Activated CD4-positive, alpha-beta T cell treated with anti-CD3 and anti-CD28 coated beads for 48 hours (primary cell): ENCODE results near the gene FAM13B.
"Not testable (repeated sequence)": the region's sequence is repeated elsewhere in the genome, so short reads cannot be mapped to it uniquely, and the experiment has no call there.

Experiments used
- DNase-seq: peaks from one replicate; pipeline ENCODE4 v3.0.0-alpha.2; 2020

The FAM13B gene

GRCh38 chr5:137960141-137960540, 72.7 kb downstream of the FAM13B start:
- no peak for DNase-seq

GRCh38 chr5:137959488-137959887, 73.4 kb downstream of the FAM13B start:
- DNase-seq = no peak

DNA sequence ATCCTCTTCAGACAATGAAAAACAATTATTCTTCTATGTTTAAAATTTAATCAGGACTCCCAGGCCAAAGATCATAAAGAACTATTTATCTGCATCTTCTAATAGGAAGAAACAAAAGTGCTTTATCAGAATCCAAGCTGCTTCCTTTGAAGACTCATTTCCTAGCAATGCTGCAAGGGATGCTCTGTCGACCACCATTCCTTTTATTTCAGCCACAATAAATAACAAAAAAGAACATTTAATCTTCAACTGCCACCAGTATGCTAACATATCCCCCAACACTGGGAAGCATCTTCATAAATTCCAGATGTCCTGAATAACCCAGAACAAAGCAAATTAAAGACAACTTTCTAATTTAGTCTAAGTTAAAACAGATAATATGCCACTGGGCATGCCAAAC, 74.9 kb downstream of the FAM13B start:
- DNase-seq = no peak

DNA sequence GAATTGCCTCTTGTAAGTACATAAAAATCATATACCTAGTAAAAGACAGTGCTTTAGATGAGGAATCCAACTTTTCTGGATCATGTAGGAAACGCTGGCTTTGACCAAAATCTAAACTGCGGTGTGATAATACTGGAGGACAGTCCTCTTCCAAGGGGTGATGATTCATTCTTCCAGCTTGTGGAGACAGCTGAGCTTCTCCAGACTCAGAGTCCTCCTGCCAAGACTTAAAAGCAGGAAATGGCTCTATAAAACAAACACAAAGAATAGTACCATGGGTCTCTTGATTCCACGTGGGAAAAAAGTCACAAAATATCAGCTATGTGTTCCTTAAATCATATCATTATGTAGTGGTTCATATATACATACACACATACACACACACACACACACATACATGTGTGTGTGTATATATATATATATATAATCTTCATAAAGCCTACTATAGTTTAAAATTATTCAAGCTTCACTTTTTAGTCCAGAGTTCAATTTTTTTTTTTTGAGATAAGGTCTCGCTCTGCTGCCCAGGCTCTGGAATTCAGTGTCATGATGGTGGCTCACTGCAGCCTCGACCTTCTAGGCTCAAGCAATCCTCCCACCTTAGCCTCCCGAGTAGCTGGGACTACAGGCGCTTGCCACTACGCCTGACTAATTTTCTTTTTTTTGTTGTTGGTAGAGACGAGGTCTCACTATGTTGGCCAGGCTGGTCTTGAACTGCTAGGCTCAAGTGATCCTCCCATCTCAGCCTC, 78.6 kb downstream of the FAM13B start:
- no peak for DNase-seq

GRCh38 chr5:137945825-137946224, 87.1 kb downstream of the FAM13B start:
- no peak for DNase-seq

DNA sequence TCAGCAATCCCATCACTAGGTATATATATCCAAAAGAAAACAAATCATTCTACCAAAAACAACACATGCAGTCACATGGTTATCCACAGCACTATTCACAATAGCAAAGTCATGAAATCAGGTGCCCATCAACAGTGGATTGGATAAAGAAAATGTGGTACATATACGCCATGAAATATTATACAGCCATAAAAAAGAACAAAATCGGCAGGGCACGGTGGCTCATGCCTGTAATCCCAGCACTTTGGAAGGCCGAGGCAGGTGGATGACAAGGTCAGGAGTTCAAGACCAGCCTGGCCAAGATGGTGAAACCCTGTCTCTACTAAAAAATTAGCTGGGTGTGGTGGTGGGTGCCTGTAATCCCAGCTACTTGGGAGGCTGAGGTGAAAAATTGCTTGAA, 88.6 kb downstream of the FAM13B start:
- DNase-seq = not testable (repeated sequence)

GRCh38 chr5:137939331-137939730, 93.5 kb downstream of the FAM13B start:
- no peak for DNase-seq

DNA sequence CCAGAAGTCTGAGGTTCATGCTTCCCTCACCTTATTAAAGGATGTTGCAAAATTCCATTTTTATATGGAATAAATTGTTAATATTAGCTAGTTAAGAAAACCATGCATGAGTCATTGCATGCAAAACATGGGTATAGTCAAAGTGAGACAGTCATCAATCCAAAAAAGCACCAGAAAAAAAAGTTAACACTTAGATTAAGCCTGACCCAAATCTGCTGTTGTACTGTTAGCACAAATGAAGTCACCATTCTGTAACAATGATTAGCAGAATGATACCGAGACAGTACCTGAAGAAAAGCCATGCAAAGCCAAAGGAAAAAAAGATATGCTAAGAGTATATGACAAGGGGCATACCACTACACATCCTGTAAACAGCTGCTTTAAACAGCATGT, 94.1 kb downstream of the FAM13B start:
- DNase-seq = no peak

DNA sequence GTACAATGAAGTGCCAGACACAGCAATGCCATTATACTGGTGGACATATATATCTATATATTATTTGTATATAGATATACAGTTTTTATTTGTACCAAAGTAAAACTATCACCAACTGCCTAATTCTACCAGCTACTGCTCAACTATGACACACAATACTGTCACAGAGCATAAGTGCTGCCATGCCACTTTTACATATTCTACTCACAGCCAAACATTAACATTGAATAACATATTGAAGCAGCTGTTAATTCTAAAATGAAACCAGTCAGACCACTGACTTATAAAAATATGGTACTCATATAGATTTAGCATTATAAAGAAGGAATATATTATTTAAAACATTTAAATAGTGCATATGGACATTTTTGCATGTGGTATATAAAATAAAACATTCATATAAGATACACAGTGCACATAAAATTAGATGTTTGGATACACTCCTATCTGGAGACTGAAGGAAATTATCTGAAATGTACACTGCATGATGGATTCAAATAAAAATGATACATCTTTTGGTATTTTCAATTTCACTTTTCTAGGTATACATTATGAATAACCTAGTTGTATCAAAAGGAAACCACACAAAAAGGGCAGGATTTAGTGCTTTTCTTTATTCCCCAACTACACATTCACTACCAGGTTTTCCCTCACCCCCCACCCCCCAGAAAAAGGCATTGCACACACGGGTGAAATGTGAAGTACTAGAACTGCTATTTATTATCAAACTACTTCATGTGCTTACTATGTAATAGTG, 94.7 kb downstream of the FAM13B start:
- DNase-seq = peak; percentile 23

- no peak for DNase-seq
Measured at GRCh38 chr5:137935694-137936093, 97.2 kb downstream of the FAM13B start.

GRCh38 chr5:137935190-137935589, 97.7 kb downstream of the FAM13B start:
- no peak for DNase-seq

DNA sequence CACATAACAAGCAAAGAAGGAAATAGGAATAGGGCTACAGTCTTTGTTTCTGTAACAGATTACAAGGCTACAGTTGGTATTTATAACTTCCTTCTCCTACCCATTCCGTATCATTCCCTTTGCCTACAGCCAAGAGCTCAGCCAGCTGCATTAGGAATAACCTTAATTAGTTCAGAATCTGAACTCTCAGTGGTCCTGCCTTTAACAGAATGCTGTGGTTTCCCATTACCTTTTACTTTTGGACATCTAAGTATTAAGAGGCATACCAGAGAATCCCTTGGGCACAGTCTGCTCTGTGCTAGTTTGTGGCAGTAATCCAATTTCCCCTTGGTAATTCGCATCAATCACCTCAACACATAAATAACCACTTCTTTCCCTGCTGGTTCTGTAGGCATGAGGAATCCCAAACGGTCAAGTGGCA, 99.4 kb downstream of the FAM13B start:
- no peak for DNase-seq

GRCh38 chr5:137932800-137933199, 100.1 kb downstream of the FAM13B start:
- DNase-seq = no peak

DNA sequence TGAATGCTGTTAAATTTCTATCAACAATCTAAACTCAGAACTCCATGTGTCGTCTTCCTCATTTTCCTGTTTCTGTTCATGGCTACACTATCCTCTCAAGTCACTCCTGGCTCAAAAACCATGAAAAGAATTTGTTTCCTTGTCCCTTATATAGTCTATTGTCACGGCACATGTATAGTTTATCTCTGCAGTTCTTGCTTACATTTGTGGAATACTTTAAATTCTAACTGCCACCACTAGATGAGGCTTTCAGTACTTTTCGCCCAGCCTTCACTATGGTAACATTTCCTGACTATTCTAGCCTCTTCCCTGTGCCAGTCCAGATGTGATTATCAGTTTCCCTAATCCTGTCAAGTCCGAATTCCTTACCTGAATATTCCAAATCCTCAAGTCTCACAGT, 109.0 kb downstream of the FAM13B start:
- DNase-seq = no peak

GRCh38 chr5:137921931-137922330, 110.9 kb downstream of the FAM13B start:
- no peak for DNase-seq

- DNase-seq = no peak
Measured at GRCh38 chr5:137916923-137917322, 116.0 kb downstream of the FAM13B start.

- no peak for DNase-seq
Measured at GRCh38 chr5:137914758-137915157, 118.1 kb downstream of the FAM13B start.

DNA sequence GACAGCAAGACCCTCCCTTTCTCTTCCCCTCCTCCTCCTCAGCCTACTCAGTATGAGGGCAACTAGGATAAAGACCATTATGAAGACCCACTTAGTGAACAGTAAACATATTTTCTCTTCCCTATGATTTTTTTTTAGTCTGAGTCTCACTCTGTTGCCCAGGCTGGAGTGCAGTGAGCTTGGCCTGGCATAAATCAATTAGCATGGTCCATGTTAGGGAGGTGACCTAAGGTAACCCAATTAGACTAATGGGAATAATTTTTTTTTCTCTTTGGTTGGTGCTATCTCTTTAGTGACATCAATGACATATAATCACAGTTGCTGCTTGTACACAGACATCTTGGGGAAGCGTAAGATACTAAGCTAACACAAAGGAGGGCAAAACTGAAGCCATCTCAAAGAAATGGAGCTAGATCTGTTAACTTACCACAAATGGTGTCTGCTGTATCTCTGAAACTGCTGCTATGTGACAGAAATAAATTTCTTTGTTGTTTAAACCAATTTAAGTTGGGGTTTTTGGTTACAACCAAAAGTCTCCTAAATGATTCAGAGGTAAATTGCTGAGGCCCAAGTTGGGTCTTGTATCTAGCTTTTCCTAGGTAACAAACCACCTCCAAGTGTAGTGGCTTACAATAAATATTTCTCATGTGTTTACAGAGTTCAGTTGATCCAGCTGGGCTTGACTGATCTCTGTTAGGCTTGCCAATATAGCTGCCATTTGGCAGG, 130.3 kb downstream of the FAM13B start:
- DNase-seq = no peak

GRCh38 chr5:137901011-137901817, 131.7 kb downstream of the FAM13B start:
- no peak for DNase-seq

- DNase-seq = no peak
Measured at GRCh38 chr5:137899493-137899892, 133.4 kb downstream of the FAM13B start.

DNA sequence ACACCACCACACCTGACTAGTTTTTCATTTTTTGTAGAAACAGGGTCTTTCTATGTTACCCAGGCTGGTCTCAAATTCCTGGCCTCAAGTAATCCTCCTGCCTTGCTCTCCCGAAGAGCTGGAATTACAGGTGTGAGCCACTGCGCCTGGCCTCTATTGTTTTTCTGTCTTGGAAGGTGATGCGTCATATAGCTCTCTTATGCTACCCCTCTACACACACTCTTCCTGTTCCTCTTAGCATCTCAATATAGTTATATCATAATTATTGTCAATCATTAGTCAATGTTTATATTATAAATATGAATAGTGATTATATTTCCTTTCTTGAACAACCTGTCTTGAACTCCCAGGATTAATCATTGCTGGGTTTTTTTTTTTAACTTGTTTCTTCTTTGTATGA, 136.3 kb downstream of the FAM13B start:
- DNase-seq = no peak

- no peak for DNase-seq
Measured at GRCh38 chr5:137894586-137894985, 138.3 kb downstream of the FAM13B start.

GRCh38 chr5:137891849-137892248, 141.0 kb downstream of the FAM13B start:
- DNase-seq = peak; percentile 38
